Activated effector memory CD4-positive, alpha-beta T cell treated with Interleukin-2 at 50 U/mL for 16 hours (primary cell): Measurements from ENCODE around the gene INPP5J.
A peak's percentile ranks its signal among the peaks of the same experiment; 100 is the strongest.
"Not testable (repeated sequence)": the region's sequence is repeated elsewhere in the genome, so short reads cannot be mapped to it uniquely, and the experiment has no call there.

Source experiments
- DNase-seq: peaks from one replicate; pipeline ENCODE4 v3.0.0-alpha.2; 2020

Gene INPP5J

GRCh38 chr22:31087744-31088215, 35.0 kb upstream of the INPP5J start:
- no peak for DNase-seq

- no peak for DNase-seq
Measured at GRCh38 chr22:31088233-31088986, 34.4 kb upstream of the INPP5J start.

- peak; percentile 25 for DNase-seq
Measured at GRCh38 chr22:31089160-31090100, 33.3 kb upstream of the INPP5J start.

- no peak for DNase-seq
Measured at GRCh38 chr22:31090217-31091085, 32.3 kb upstream of the INPP5J start.

GRCh38 chr22:31091106-31091975, 31.4 kb upstream of the INPP5J start:
- DNase-seq, result no peak

GRCh38 chr22:31092161-31092560, 30.6 kb upstream of the INPP5J start:
- no peak for DNase-seq

- DNase-seq, result no peak
Measured at GRCh38 chr22:31093086-31093850, 29.5 kb upstream of the INPP5J start.

- no peak for DNase-seq
Measured at GRCh38 chr22:31094021-31094551, 28.7 kb upstream of the INPP5J start.

GRCh38 chr22:31094741-31095140, 28.0 kb upstream of the INPP5J start:
- no peak for DNase-seq

- no peak for DNase-seq
Measured at GRCh38 chr22:31095637-31096249, 27.0 kb upstream of the INPP5J start.

GRCh38 chr22:31096657-31097279, 26.0 kb upstream of the INPP5J start:
- DNase-seq, result no peak

GRCh38 chr22:31097539-31097938, 25.2 kb upstream of the INPP5J start:
- DNase-seq, result not testable (repeated sequence)

GRCh38 chr22:31097941-31098631, 24.7 kb upstream of the INPP5J start:
- no peak for DNase-seq

- no peak for DNase-seq
Measured at GRCh38 chr22:31098632-31099110, 24.1 kb upstream of the INPP5J start.

GRCh38 chr22:31099386-31099785, 23.4 kb upstream of the INPP5J start:
- DNase-seq, result no peak

- DNase-seq, result no peak
Measured at GRCh38 chr22:31099841-31100761, 22.7 kb upstream of the INPP5J start.

- no peak for DNase-seq
Measured at GRCh38 chr22:31100762-31101525, 21.8 kb upstream of the INPP5J start.
